Transverse colon (tissue), 3 donors: ENCODE measurements around the gene NT5C2.

Source experiments
- EP300 ChIP-seq: sonication (generic); formaldehyde crosslinking; IDR thresholded peaks from one replicate; pipeline ENCODE4 v1.6.1; 2017; ENCODE audit warnings: antibody characterized with exemption, low read depth
- TF ChIP-seq, protein P1 (sequence below), 5 experiments: fragments of 200-600 bp in 3 of 5; fragments of 450-650 bp in 2 of 5; sonication (generic) in 3 of 5; IDR thresholded peaks; 1 replicate in 2 of 5; 2 replicates in 3 of 5; pipeline ENCODE4 v1.5.1; 2016 to 2017; ENCODE audit warnings: antibody characterized with exemption in 5 of 5, inconsistent platforms in 3 of 5, mild to moderate bottlenecking in 2 of 5, moderate library complexity in 1 of 5

GRCh38 chr10:103123282-103124024, 69.6 kb downstream of the NT5C2 start:
- TF ChIP-seq, protein P1, sequence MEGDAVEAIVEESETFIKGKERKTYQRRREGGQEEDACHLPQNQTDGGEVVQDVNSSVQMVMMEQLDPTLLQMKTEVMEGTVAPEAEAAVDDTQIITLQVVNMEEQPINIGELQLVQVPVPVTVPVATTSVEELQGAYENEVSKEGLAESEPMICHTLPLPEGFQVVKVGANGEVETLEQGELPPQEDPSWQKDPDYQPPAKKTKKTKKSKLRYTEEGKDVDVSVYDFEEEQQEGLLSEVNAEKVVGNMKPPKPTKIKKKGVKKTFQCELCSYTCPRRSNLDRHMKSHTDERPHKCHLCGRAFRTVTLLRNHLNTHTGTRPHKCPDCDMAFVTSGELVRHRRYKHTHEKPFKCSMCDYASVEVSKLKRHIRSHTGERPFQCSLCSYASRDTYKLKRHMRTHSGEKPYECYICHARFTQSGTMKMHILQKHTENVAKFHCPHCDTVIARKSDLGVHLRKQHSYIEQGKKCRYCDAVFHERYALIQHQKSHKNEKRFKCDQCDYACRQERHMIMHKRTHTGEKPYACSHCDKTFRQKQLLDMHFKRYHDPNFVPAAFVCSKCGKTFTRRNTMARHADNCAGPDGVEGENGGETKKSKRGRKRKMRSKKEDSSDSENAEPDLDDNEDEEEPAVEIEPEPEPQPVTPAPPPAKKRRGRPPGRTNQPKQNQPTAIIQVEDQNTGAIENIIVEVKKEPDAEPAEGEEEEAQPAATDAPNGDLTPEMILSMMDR (IDR thresholded peaks at IDR 0.05), result no peak
- TF ChIP-seq EP300, result no peak
